Activated T-cell treated with anti-CD3 and anti-CD28 coated beads, Interleukin-2, amount 50 U/mL, for 1 hour (primary cell): ENCODE measurements around the gene SDE2.
"Not testable (repeated sequence)": the region's sequence is repeated elsewhere in the genome, so short reads cannot be mapped to it uniquely, and the experiment has no call there.

Experiments
- DNase-seq: peaks from one replicate; pipeline ENCODE4 v3.0.0-alpha.2; 2020

The SDE2 gene

GRCh38 chr1:225940385-225941151 lies 58.6 kb downstream of the SDE2 start:
- no peak for DNase-seq

GRCh38 chr1:225939939-225940310 lies 59.2 kb downstream of the SDE2 start:
- DNase-seq = not testable (repeated sequence)

- not testable (repeated sequence) for DNase-seq
Observed at GRCh38 chr1:225939097-225939938, 59.8 kb downstream of the SDE2 start.

GRCh38 chr1:225937048-225937968 lies 61.8 kb downstream of the SDE2 start:
- no peak for DNase-seq

- DNase-seq = no peak
Observed at GRCh38 chr1:225936523-225936922, 62.6 kb downstream of the SDE2 start.

- not testable (repeated sequence) for DNase-seq
Observed at GRCh38 chr1:225936086-225936485, 63.1 kb downstream of the SDE2 start.

GRCh38 chr1:225934711-225935110 lies 64.4 kb downstream of the SDE2 start:
- DNase-seq = no peak

- no peak for DNase-seq
Observed at GRCh38 chr1:225933072-225933471, 66.1 kb downstream of the SDE2 start.
